ENCODE measurements around the gene LIX1.

GRCh38 chr5:97142521-97143254 lies at the start of gene LIX1:
- TF ChIP-seq CTCF (IDR thresholded peaks at IDR 0.05 in 8 of 11, conservative IDR thresholded peaks at IDR 0.05 in 3 of 11) (peak in 6 of 11 experiments; percentile 17 to 45 (median 29)), POLR2A (IDR thresholded peaks at IDR 0.05) (no peak)

Data from spleen (tissue), 7 donors.